Transverse colon (tissue), 4 donors: ENCODE results near the gene MYO7A. TPM values are rescaled to one million over a fixed set of nuclear protein-coding genes. Genes with fewer than 3 reads are reported as not detected.

Experiments used
- DNase-seq: peaks from one replicate; pipeline ENCODE4 v3.0.0-alpha.2; 2019
- H3K27ac ChIP-seq, 4 donors: fragments of 200-600 bp; sonication (generic); 2 replicates each; pipeline ENCODE4 v1.5.1; 2016 to 2018; ENCODE audit warnings: inconsistent platforms in 4 of 4
- H3K27me3 ChIP-seq: fragments of 200-600 bp; sonication (generic); 2 replicates; pipeline ENCODE4 v1.5.1; 2017; ENCODE audit warnings: inconsistent platforms
- H3K36me3 ChIP-seq, 4 donors: fragments of 200-600 bp; sonication (generic); 2 replicates each; pipeline ENCODE4 v1.5.1; 2017 to 2019; ENCODE audit warnings: inconsistent platforms in 4 of 4
- H3K4me1 ChIP-seq, 4 donors: fragments of 200-600 bp; sonication (generic); 2 replicates each; pipeline ENCODE4 v1.5.1; 2017 to 2020; ENCODE audit warnings: inconsistent platforms in 4 of 4
- H3K4me3 ChIP-seq, 4 donors: fragments of 200-600 bp; sonication (generic); 1 replicate in 1 of 4; 2 replicates in 3 of 4; pipeline versions ENCODE4 v1.5.1 to v1.6.1; 2017 to 2019; ENCODE audit warnings: inconsistent platforms in 4 of 4
- H3K9me3 ChIP-seq, 2 donors: fragments of 200-600 bp; sonication (generic); 2 replicates each; pipeline ENCODE4 v1.5.1; 2017 to 2019; ENCODE audit warnings: inconsistent platforms in 2 of 2
- CTCF ChIP-seq, 5 experiments: fragments of 200-600 bp in 3 of 5; fragments of 450-650 bp in 2 of 5; sonication (generic) in 3 of 5; IDR thresholded peaks; 1 replicate in 2 of 5; 2 replicates in 3 of 5; pipeline ENCODE4 v1.5.1; 2016 to 2017; ENCODE audit warnings: antibody characterized with exemption in 5 of 5, inconsistent platforms in 3 of 5, mild to moderate bottlenecking in 2 of 5, moderate library complexity in 1 of 5
- EP300 ChIP-seq: sonication (generic); formaldehyde crosslinking; IDR thresholded peaks from one replicate; pipeline ENCODE4 v1.6.1; 2017; ENCODE audit warnings: antibody characterized with exemption, low read depth
- POLR2A ChIP-seq: fragments of 450-650 bp; IDR thresholded peaks from one replicate; pipeline ENCODE4 v1.6.1; 2016; ENCODE audit warnings: antibody characterized with exemption, mild to moderate bottlenecking, moderate library complexity
- POLR2AphosphoS5 ChIP-seq, 3 donors: sonication (generic); formaldehyde crosslinking; IDR thresholded peaks; one replicate each; pipeline ENCODE4 v1.6.1; 2016; ENCODE audit warnings: antibody characterized with exemption in 3 of 3
- WGBS, 2 donors: methylation state at CpG; one replicate each; pipeline ENCODE4 v1.1.5; 2018; ENCODE audit warnings: low coverage in 1 of 2; 5-methylcytosine and 5-hydroxymethylcytosine counted together
- in situ Hi-C, 4 donors: fragments of 200-750 bp; cut with MboI; loops; one replicate each; pipeline versions ENCODE4 v1.15.0 to v1.15.1; 2017; ENCODE audit warnings: low sequenced_read_pairs in 3 of 4, low pct_ligation_motif_present in 1 of 4, low pct_unique_long_range_greater_than_20kb in 1 of 4
- intact Hi-C: fragments of 100-400 bp; cut with DNase I; formaldehyde crosslinking; loops from one replicate; pipeline ENCODE4 v1.15.1; 2023; ENCODE audit warnings: low total_unique reads
- total RNA-seq, 4 donors: library from RNA; depleted of rRNA; stranded (reverse); fragments of >200 nt; gene quantifications; one replicate each; pipeline ENCODE4 v1.1.0, GENCODE V29; 2016

MYO7A gene
- total RNA-seq, 4 donors from 2014 or later, result 4.6 to 11.2 (median 5.5) TPM

DNA sequence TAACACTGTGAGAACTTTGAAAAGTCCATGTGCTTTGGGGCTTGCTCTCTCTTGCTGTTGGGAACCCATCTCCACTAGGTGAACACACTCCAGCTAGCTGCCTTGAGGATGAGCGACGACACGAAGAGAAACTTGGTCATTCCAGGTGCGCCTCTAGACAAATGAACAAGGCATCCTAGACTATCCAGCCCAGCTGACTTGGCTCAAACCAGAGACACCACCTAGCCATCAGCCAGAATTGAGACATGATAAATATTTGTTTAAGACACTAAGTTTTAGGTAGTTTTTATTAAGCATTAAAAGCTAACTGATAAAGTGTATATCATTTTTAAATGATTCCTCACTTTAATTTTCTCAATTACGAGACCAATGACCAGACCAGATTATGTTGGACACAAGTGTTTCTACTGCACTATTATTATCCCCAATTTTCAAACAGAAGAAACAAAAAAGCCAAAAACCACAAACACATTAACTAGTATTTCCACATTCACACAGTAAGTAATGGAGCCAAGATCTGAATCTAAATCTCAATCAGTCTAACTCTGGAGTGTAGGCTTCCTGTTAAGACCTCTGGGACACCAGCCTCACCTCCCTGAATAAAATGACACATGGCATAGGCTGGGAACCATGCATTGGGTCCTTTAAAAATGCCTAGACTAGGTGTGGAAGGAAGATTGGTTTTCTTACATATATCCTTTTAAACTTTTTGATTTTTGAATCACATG is 103.0 kb downstream of the MYO7A start:
- intact Hi-C loops (no loop called here), in situ Hi-C loops (no loop called here)
- H3K4me3 ChIP-seq, result no peak overlapping the region
- H3K27me3 ChIP-seq, result no peaks in the 10 kb centered on the region
- H3K4me1 ChIP-seq, result no peaks in the 10 kb centered on the region
- WGBS, 2 donors, result 75 to 89% methylated on average over 1 to 5 of the region's 5 CpGs
- no peaks in the 10 kb centered on the region for H3K36me3 ChIP-seq
- no peak for DNase-seq
- no peak overlapping the region for H3K27ac ChIP-seq
- TF ChIP-seq EP300, result no peak
- TF ChIP-seq CTCF (IDR thresholded peaks at IDR 0.05), result no peak
- no peak for TF ChIP-seq POLR2A
- no peak for TF ChIP-seq POLR2AphosphoS5 (IDR thresholded peaks at IDR 0.05)
- H3K9me3 ChIP-seq, result peaks cover 0 to 2% of the 10 kb centered on the region in 2 donors

GRCh38 chr11:77231800-77232199 is 103.8 kb downstream of the MYO7A start:
- Histone ChIP-seq H3K9me3 (no peaks in the 10 kb centered on the region), H3K27ac (no peak overlapping the region), H3K27me3 (no peaks in the 10 kb centered on the region), H3K36me3 (no peaks in the 10 kb centered on the region), H3K4me3 (no peak overlapping the region), H3K4me1 (no peaks in the 10 kb centered on the region)
- WGBS, 2 donors, result 78% methylated on average over 1 of the region's 1 CpG; no CpG with 5 or more reads in 1 of the 2 donors
- in situ Hi-C loops, result no loop called here
- DNase-seq, result no peak
- intact Hi-C loops, result no loop called here
- TF ChIP-seq POLR2AphosphoS5 (IDR thresholded peaks at IDR 0.05) (no peak), CTCF (IDR thresholded peaks at IDR 0.05) (no peak), POLR2A (no peak), EP300 (no peak)

DNA sequence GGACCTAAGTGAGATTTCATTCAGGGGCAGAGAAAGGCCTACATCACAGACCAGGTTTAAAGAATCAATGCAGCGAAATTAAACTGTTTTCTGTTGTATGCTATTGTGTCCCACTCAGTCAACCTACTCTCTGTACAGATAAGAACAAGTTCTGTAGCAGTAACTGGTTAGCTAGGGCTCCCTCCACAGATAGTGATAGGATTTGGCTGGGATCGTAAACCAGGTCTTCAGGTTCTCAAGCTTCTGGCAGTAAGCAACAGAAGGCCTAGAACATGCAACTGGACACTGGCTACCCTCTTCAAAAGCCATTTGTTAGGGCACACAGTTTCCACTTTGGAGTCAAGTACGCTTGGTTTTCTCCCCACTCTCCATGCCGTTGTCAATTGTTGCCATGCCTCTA is 104.2 kb downstream of the MYO7A start:
- 89 to 90% methylated on average over 2 to 4 of the region's 4 CpGs for WGBS, 2 donors
- H3K27ac ChIP-seq, result no peak overlapping the region
- no peaks in the 10 kb centered on the region for H3K27me3 ChIP-seq
- no peaks in the 10 kb centered on the region for H3K9me3 ChIP-seq
- TF ChIP-seq CTCF (IDR thresholded peaks at IDR 0.05), result no peak
- no peak for TF ChIP-seq POLR2A
- no peak for TF ChIP-seq POLR2AphosphoS5 (IDR thresholded peaks at IDR 0.05)
- TF ChIP-seq EP300, result no peak
- H3K4me1 ChIP-seq, result no peaks in the 10 kb centered on the region
- no peak overlapping the region for H3K4me3 ChIP-seq
- no peaks in the 10 kb centered on the region for H3K36me3 ChIP-seq
- in situ Hi-C loops, result no loop called here
- DNase-seq, result no peak
- intact Hi-C loops, result no loop called here

DNA sequence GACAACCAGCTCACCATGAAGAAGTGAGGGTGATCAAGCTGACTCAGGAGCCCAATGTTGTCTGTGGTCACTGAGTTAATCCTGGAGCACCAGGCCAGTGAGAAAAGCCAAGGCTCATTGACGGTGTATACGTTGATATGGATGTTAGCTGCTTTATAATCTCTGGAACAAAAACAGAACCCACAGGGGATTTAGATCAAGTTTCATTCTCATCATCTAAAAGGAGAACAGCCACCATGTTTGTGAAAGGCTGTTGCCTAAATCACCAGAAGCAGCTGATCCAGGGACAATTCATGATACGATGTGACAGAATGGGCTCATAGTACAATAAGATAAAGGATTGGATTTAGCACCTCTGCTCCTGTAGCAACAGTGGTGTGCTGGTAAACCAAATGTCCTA is 105.0 kb downstream of the MYO7A start:
- no peak overlapping the region for H3K4me3 ChIP-seq
- TF ChIP-seq POLR2A, result no peak
- no peak for TF ChIP-seq CTCF (IDR thresholded peaks at IDR 0.05)
- WGBS, 2 donors, result 87 to 90% methylated on average over 2 to 3 of the region's 3 CpGs
- H3K36me3 ChIP-seq, result no peaks in the 10 kb centered on the region
- DNase-seq, result no peak
- no peaks in the 10 kb centered on the region for H3K27me3 ChIP-seq
- H3K27ac ChIP-seq, result no peak overlapping the region
- intact Hi-C loops (no loop called here), in situ Hi-C loops (no loop called here)
- no peaks in the 10 kb centered on the region for H3K4me1 ChIP-seq
- H3K9me3 ChIP-seq, result no peaks in the 10 kb centered on the region
